NCI-H345 treated with DMSO at 0.1 percent for 48 hours (cell line): ENCODE results near the gene USP14.
A peak's percentile ranks its signal among the peaks of the same experiment; 100 is the strongest.

Experiments
- DNase-seq: peaks from one replicate; lab custom pipeline; 2025; ENCODE audit not compliant: unreplicated experiment; lab: John Stamatoyannopoulos, UW

Gene USP14

DNA sequence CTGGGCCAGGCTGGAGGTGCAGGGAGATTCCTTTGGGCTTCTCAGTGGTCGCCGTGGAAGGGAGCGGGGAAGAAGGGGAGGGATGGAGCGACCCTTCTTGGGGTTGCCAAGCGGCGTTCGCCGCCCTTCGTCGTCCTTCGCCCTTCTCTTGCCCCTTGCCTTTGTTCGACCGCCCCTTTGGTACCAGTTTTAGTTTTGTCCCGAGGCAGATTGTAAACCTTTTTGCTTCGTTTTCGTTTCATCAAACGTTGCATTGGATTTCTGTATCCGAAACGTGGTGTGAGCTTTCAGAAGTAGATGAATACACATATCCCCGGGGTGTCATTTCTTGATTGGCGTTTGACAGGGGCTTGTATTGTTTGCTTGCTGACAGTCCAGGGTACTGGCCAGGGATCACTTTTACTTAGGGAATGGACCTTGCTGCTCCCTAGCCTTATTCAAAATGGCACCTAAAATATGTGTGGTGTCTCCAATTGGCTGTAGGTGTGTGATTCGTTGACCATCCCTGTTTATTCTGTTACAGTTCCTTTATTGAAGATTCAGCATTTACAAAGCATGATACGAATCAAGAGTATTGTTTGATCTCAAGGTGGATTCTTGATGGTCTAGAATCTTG lies 788 bp downstream of the USP14 start:
- no peak for DNase-seq

DNA sequence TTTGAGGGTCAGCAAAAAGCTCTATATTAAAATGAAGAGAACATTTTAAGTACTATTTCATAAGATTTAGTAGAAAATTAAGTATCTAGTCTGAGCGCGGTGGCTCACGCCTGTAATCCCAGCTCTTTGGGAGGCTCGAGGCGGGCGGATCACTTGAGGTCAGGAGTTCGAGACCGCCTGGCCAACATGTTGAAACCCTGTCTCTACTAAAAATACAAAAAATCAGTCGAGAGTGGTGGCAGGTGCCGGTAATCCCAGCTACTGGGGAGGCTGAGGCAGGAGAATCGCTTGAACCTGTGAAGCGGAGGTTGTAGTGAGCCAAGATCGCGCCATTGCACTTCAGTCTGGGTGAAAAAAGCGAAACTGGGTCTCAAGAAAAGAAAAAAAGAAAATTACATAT lies 1.6 kb downstream of the USP14 start:
- no peak for DNase-seq

DNA sequence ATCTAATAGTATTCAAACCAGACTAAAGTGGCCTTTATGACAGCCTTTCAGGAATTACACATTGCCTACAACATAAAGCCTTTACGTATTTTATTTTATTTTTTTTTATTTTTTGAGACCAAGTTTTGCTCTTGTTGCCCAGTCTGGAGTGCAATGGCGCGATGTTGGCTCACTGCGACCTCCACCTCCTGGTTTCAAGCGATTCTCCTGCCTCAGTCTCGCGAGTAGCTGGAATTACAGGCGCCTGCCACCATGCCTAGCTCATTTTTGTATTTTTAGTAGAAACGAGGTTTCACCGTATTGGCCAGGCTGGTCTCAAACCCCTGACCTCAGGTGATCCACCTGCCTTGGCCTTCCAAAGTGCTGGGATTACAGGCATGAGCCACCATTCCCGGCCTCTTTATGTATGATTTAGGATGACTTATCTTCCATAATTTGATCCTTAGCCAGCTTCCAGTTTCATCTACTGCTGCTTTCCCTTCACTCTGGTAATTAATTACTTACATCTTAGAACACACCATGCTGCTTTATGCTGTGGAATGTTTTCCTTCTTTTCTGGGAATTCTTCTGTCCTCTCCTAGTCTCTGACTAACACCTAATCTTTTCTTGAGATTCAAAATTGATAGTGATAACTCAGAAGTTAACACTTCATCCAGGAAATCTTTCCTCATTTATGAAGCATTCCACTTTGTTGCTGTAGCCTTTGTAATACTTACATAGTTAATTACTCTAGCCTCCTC lies 2.6 kb downstream of the USP14 start:
- DNase-seq: no peak

DNA sequence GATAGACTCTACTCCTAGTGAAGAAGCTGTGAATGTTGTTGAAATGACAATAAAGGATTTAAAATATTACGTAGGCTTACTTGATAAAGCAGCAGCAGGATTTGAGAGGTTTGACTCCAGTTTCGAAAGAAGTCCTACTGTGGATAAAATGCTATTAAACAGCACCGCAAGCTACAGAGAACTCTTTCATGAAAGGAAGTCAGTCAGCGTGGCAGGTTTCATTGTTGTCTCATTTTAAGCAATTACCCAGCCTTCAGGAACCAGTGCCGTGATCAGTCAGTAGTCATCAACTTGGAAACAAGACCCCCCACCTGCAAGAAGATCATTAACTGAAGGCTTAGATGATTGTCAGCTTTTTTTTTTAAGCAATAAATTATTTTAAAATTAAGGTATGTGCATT lies 14.0 kb downstream of the USP14 start:
- peak; percentile 81 for DNase-seq

DNA sequence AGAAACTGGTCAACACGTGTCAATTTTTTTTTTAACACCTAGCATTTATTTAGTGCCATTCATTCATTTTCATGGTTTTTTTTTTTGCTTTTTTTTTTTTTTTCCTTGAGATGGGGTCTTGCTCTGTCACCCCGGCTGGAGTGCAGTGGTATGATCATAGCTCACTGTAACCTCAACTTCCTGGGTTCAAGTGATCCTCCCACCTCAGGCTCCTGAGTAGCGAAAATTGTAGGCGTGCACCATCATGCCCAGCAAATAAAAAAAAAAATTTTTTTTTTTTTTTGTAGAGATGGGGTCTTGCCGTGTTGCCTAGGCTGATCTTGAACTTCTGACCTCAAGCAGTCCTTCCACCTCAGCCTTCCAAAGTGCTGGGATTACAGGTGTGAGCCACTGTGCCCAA lies 21.1 kb downstream of the USP14 start:
- no peak for DNase-seq

DNA sequence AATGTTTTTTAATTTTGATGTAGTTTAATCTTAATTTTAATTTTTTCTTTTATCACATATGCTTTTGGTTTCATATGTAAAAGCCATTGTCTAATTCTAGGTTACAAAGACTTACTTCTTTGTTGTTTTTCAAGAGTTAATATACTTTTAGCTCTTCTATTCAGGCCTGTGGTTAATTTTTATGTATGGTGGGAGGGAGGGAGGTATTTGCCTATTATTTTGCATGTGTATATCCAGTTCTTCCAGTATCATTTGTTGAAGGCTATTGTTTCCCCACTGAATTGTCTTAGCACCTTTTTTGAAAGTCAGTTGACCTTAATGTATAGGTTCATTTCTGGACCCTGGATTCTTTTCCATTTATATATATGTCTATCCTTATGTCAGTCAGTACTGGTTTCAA lies 23.4 kb downstream of the USP14 start:
- no peak for DNase-seq

DNA sequence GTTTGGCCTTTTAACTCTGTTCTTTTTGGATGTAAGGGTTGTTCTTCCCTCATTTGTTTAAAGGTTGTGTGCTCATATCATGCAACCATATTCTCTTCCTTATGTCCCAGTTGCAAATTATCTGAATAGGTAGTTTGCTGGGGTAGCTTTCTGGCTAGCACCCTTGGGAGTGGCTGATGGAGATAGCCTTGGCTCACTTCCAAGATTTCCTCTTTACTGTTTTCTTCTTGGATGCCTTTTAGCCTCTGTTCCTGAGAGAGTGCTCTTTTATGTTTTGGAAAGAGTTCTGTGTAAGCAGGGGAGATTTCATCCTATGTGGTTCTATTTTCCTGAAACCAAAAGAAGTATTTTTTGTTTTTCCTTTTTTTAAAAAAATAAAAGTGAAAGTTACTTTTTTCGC lies 25.4 kb downstream of the USP14 start:
- peak; percentile 58 for DNase-seq

DNA sequence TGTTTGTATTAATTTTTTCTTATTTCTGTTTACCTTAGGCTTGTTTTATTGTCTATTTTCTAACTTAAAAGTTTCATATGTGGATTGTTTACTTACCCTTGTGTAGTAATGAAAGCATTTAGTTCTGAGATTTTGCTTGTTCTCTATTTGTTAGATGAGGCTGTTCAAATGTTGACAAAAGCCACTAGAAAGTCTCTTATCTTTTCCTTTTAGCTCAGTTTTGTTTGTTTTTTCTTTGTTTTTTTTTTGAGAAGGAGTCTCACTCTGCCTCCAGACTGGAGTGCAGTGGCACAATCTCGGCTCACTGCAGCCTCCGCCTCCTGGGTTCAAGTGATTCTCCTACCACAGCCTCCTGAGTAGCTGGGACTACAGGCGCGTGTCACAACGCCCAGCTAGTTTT lies 30.9 kb downstream of the USP14 start:
- DNase-seq: no peak

DNA sequence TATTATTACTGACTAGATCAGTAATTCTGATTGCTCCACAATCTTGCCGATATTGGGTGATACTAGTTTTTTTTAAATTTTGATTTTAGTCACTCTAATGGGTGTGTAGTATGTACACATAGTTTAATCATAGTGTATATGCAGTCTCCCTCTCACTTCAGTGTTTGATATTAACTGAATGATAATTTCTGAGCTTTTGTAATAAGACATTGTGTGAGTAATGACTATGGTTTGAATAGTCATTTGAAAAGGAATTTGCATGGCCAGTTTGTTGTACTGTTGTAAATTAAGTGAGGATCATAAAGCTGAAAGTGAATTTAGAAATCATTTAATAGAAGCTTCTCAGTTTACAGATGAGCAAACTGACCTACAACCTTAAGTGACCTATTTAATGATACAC lies 33.4 kb downstream of the USP14 start:
- no peak for DNase-seq

DNA sequence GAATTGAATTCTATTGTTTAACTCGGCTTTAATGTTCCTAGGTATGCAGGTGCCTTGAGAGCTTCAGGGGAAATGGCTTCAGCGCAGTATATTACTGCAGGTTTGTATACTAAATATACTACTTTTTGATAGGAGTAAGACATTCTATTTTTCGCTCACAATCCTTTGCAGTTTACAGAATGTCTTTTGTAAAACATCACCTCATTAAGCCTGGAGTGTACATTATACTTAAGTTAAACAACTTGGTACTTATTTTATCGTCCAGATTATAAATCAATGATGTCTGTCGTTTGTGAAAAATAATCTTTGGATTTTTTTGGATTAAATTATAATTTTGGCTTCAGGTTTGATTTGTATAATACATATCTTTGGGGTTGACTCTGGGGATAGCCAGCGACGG lies 34.4 kb downstream of the USP14 start:
- no peak for DNase-seq

DNA sequence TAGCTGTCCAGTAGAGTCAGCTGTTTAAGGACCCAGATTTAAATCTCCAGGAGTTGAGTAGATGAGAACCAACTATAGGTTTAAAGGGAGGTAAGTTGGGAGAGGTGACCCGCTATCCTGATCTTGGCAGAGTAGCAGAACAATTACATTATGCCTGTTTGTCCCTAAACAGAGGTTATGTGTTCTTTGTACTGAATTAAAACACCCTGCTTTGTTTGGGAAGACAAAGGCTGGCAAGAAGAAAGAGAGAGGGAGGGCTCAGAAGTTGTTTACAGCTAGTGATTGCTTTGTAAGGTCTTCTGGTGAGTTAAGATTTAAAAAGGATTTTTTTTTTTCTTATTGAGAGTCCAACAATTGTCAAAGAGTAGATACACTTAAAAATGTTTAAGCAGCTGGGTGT lies 37.3 kb downstream of the USP14 start:
- DNase-seq: no peak

DNA sequence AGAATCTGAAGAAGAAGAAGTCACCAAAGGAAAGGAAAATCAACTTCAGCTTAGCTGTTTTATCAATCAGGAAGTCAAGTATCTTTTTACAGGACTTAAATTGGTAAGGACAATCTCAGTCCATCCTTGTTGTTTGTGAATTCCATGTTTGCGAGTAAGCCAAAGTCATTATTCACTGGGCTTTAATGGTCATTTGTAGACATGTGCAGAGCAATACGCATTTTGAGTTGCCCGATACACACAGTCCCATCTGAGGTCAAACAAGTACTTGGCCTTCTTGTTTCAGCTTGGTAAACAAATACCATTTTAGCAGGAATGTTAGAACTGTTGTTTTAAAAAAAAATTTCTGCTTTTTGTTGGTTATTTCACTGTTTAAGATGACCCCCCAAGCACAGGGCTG lies 40.9 kb downstream of the USP14 start:
- DNase-seq: no peak

DNA sequence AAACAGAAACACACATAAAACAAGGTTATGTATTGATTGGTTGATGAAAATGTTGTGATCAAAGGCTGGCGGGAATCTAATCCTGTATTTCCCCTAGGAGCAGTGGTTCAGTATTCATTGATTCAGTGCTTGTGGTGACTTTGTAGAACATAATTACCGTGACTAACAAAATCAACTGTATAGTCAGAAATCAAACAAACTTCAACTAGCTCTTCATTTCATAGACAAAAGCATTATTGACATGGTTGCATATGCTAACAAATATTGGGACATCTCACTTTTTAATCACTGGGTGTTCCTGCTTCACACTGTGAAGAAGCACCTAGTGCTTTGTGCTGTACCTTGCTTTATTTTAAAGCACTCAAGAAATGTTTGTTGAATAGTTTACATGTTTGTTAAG lies 41.4 kb downstream of the USP14 start:
- peak; percentile 19 for DNase-seq

DNA sequence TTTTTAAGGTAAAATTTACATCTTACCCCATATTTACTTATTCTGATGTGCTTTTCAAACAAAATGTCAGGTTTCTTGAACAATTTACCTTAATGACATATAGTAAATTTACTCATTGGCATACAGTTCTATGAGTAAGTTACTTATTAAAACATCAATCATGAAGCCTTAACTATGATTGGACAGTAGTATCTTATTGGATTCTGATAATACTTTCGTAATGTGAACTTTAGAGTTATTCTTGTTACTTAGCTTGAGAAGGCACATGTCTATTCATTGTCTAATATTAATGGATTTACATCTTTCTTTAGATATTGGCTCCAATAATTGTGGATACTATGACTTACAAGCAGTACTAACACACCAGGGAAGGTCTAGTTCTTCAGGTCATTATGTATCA lies 51.7 kb downstream of the USP14 start:
- DNase-seq: no peak

DNA sequence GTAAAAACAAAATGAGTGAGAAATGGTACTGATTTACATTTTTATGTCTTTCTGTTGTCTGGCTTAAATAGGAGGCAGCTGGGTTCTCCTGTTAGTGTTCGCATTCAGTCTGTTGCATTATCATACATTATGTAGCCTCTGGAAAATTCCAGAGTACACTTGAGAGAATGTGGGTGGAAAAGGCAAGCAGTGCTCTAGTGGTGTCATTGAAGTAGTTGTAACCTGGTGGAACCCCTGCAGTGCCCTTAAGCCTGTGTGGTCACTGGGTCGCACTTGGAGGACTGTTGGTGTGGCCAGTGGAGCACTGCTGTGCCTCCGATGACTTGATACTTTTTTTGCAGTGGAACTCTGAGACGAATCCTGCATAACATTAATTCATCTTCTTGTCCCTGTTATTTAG lies 52.4 kb downstream of the USP14 start:
- no peak for DNase-seq

DNA sequence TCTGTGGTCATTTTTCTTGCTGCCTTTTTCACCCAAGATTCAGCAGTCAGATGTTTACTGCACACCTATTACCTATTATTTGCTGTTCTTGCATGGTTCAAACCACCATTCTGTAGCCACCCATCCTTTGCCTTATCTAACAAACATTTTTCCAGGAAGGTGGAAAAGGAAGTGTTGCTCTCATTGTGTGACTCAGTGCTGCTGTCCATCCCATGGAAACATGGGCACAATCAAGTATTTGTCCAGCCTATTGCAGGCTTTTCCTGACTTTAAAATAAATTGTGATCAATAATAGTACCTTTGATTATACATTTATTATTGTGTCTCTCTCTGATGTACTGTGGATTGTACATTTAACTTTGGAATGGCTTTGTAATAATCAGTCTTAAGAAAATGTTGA lies 53.2 kb downstream of the USP14 start:
- no peak for DNase-seq

DNA sequence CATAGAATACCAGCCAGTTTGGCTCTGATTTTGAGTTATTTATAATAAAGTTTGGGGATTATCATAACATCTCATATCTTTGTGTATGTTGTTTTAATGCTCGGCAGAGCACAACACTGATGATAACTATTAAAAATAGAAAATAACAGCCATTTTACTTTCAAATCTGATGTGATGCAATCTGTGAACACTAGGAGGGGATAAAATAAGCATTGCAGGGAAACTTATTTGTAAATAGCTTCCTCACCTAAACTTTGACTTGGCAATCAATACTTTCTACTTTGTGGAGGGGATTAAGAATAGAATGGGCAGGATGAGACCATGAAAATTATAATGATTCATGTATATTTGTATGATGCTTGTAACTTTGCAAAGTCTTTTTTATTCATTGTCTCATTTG lies 54.4 kb downstream of the USP14 start:
- DNase-seq: no peak

DNA sequence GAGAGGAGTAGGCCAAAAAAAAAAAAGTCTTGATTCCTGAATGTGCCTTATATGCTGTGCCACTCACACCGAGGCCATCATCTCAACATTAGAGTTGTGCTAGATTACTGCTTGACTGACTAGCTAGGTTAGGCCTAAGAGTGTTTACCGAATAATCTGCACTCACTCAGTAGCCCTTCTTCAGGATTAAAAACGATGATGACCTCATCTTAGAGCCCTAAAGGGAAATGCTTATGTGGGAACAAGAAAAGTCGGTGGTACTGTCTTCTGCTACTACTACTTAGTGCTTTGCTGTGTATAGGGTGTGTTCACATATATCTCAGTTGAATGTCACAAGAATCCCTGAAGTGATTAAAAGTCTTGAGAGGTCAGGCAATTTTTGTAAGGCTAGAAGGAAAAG lies 55.1 kb downstream of the USP14 start:
- no peak for DNase-seq

DNA sequence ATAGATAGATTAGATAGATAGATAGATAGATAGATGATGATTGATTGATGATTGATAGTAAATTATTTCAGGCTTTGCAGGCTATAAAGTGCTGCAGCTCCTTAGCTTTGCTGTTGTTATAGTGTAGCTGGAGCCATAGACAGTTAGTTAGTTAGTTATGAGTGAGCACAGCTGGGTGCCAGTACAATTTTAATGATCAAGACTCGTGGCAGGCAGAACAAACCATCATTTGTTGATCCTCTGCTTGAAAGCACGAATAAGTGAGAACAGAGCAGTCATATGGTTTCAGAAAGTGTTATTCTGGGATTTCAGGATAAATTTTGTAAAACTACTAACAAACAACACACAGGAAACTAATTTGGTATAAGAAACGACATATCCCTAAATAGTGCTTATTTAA lies 55.6 kb downstream of the USP14 start:
- no peak for DNase-seq

DNA sequence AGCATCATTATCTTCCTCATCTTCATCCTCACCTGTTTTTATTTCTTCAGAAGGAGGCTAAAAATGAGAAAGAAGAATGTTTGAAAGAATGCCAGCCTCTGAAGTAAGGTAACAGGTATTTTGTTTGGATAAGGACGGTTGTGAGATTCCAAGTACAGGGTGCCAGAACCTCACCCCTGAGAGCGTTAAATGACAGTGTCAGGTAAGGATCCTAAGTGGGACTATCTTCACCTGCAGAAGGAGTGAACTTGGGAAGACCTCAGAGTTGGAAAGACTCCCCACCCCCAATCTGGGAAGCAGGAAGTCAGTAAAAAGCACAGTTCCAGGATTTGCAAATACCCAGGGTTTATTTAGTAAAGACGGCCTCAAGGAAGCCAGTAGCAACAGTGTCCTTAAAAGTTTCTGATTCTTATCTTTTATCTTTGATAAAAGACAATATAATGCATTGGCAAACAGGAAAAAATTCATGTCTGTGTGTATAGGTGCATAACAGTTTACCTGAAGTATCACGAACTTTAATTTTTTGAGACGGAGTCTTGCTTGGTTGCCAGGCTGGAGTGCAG lies 57.2 kb downstream of the USP14 start:
- DNase-seq: no peak

DNA sequence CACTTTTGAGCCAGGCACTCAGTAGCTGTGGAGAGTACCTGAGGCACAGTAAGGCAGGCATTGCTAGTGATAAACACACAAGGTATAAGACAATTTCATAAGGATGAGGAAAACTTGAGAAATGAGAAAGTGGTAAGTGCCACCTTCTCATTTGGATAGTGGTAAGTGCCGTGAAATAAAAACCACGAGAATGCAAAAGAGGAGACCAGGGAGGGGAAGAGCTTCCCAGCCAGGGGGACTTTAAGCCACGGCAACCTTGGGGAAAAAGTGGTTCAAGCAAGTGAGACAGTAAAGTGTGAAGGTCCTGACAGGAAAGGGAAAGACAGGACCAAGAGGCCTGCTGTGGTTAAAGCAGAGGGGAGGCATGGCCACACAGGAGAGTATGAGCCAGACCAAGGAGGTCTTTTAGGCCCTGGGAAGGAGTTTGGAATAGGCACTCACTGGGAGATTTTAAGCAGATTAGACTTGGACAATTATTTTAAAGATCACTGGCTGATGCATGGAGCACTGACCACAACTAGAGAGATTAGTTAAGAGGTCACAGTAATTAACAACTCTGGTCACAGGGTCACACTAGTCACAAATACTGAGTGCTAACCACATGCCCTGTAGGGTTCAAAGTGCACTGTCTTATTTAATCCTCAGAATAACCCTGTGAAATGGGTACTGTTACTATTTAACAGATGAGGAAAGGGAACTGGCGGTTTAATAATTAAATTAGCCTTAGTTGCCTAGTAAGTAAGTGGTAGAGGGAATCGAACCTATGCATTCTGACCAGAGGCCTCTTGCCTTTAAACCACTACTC lies 59.4 kb downstream of the USP14 start:
- DNase-seq: no peak

DNA sequence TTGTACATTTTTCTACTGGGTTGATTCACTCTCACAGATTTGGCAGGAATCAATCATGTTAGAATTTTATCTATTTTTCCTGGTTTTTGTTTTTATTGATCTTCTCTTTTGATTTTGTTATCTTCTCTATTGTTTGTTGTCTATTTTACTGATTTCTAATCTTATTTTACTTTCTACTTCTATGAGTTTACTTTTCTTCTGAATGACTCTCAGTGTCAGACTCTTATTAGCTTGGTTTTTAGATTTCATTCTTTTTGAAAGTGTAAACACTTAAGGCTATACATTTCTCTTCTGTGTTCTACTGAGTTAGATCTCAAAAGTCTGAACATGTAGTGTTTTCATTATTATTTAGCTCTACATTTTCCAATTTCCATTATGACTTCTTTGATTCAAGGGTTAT lies 62.4 kb downstream of the USP14 start:
- DNase-seq: no peak
